NB4 (cell line): ENCODE measurements around the gene TBC1D12.

Experiments used
- MAX ChIP-seq: IDR thresholded peaks from 2 replicates; pipeline ENCODE4 v1.6.1; 2011; ENCODE audit warnings: low read depth, low read length
- POLR2A ChIP-seq: IDR thresholded peaks from 2 replicates; pipeline ENCODE4 v1.6.1; 2011; ENCODE audit warnings: mild to moderate bottlenecking; ENCODE audit not compliant: insufficient read length; ENCODE audit errors: extremely low read depth
- TF ChIP-seq, protein P1 (sequence below): IDR thresholded peaks from one replicate; pipeline ENCODE4 v1.5.1; 2012; ENCODE audit warnings: low read depth, low read length

- TF ChIP-seq, protein P1, sequence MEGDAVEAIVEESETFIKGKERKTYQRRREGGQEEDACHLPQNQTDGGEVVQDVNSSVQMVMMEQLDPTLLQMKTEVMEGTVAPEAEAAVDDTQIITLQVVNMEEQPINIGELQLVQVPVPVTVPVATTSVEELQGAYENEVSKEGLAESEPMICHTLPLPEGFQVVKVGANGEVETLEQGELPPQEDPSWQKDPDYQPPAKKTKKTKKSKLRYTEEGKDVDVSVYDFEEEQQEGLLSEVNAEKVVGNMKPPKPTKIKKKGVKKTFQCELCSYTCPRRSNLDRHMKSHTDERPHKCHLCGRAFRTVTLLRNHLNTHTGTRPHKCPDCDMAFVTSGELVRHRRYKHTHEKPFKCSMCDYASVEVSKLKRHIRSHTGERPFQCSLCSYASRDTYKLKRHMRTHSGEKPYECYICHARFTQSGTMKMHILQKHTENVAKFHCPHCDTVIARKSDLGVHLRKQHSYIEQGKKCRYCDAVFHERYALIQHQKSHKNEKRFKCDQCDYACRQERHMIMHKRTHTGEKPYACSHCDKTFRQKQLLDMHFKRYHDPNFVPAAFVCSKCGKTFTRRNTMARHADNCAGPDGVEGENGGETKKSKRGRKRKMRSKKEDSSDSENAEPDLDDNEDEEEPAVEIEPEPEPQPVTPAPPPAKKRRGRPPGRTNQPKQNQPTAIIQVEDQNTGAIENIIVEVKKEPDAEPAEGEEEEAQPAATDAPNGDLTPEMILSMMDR: no peak
- TF ChIP-seq POLR2A: no peak
- no peak for TF ChIP-seq MAX
Observed at GRCh38 chr10:94363251-94363565, 39.1 kb upstream of the TBC1D12 start.
